GDM1 (cell line): ENCODE results near the gene VCP.

ENCODE experiments used
- DNase-seq: peaks from one replicate; lab custom pipeline; 2025; lab: John Stamatoyannopoulos, UW

The VCP gene

DNA sequence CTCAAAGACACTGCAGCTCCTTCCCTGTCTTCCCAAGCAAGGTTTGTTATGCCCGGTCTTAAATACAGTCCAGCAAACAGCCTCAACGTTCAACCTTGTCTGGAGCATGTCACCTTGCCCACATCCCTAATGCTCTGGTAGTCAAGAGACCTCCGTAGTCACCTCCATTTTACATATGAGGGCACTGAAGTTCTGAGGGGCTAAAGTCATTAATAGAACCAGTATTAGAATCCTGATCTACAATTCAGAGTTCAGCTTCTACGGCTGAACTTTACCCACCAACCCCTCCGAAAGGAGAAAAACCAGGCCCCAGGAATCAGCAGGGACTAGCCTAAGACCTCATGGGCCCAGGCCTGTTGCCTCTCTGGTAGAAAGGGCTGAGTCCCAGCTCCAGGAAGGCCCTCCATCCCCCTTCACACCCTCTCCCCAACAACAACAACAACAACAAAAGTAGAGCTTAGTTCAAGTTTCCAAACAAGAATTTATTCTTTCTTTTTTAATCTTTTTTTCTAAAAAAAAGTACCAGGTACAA is 31.3 kb upstream of the VCP start:
- DNase-seq, result no peak

DNA sequence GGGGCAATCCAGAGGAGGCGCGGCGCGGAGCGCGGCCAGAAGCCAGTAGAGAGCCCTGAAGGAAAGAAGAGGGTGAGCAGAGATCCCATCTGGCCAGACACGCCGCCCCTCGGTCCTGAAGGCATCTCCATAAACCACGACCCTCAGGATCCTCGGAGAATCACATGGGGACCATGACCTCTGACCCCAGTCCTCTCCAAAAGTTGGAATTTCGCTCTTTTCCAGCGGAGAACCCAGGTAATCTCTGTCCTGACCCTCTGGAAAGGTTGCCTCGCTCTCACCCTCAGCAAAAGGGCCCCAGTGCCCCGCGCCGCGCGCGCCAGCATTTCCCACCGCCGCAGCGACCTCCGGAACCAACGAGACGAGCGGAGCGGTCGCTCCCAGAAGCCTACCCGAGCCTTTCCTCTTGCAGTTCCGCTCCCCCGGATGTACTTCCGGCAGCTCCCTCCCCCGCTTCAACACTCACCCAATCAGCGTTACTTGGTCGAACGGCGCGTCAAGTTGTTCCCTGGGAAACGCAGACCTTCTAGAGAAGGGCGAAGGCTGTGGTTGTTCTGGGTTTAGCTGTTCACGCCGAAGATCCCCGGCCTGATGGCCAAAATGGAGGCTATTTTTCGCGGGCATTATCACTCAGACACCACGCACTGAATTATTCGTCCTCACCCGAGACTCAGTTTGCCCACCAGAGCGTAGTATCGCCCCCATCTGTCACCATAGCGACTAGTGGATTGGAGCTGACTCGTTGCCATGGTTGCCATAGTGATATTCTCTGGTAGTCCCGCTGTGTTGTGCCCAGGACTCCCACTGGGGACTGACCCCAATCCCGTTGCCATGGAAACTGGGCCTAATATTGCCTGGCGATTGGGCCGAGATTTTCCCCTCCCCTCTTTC is 30.6 kb upstream of the VCP start, which contains the start of gene STOML2:
Gene STOML2, minus strand, starts transcription at position 363 of the 891 bp plus-strand sequence. Its CDS starts 37 bp downstream, at position 326.
- peak; percentile 92 for DNase-seq

DNA sequence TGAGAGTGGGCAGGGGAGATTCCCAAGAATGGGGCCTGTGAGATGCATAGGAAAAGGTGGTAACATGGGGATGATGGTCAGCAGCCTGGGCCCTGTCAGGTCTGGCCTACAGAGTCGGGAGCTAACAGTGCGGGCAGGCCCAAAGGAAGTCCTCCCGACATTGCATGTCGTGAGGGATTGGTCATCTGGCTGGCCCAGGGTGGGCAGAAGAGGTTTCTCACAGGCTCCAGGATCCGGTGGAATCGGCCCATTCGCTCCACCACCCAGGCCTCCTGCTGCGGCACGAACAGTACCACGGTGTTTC is 30.0 kb upstream of the VCP start:
- DNase-seq, result no peak

DNA sequence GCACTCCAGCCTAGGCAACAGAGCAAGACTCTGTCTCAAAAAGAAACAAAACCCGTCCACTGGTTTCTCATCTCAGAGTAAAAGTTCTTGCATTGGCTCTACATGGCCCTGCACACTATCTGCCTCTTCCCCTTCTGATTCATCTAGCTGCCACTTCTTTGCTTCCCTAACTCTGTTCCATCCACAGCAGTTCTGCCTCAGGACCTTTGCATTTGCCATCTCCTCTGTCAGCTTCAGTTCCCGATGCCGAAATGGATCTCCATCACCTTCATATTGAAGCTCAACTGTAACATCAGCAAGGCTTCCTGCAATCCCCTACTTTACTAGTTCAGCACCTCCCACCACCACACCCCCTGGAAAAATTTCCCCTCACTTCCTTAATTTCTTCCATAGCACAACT is 25.1 kb upstream of the VCP start:
- no peak for DNase-seq

DNA sequence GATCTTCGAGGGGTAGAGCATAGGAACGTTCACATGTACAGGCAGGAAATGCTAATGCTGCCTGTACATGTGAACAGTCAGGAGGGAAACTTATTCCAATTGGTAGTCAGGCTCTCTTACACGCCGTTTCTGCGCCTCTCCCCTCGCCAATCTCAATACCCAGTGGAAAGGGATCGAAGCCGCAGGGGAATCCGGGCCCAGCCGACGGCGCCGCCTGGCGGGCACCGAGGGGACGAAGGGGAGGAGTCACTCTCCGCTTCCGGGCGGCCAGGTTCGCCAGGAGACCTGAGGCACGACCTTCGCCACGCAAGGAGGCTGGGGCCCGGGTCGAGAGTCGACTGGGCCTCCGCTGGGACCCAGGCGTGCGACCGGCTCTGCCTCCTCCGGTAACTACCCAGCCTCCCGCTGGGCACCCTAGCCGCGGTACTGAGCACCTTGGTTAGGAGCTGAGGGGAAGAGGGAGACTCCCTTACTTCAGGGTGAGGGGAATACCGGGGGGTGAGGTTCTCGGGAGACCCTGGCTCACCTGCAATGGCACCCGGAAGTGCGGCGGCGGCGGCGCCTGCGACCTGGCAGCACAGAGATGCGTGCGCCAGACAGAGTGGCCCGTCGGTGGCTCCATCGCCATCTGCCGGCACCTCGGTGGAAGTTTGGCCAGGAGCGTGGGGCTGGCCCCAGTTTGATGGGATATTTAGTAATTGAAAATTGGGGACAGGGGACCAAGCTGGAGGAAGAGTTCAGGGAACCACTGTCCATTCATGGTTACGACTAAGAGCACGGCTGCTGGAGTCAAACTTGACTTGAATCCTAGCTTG is 23.8 kb upstream of the VCP start, which contains the start of gene PIGO:
Gene PIGO, minus strand, starts transcription at position 557 of the 815 bp plus-strand sequence. CDS start 1,026 bp downstream, outside the sequence.
- DNase-seq, result peak; percentile 80

DNA sequence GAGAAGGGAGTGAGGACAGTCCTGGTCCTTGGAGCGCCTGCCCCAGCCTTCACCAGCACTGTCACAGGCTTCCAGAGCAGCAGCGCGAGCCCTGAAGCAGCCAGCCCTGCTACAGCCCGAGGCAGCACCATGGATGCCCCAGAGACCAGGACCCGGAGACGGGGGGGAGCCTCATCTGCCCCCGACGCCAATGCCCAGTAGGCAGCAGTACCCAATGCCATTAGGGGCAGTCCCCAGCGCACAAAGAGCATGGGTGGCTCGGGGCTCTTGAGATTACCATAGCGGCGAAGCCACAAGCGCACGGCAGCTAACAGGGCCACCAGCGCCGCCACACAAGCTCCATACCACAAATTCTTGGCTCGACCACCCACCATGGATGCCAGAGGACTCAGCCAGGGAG is 19.1 kb upstream of the VCP start:
- DNase-seq, result no peak

DNA sequence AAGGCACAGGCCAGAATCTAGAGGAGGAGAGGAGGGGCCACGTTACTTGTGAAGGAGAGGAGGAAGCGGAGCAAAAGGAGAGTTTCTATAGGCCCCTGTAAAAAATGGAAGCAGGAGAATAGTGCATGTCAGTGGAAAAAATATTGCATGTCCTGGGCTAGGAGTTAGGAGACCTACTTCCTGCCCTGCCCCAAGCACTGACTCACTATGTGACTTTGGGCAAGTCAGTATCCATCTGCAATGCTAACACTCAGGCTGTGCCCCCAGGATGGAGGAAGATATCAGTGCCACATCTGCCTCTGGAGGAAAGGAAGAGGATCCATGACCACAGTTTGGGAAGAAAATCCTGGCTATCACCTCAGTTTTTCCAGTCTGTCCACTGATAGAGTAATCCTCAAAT is 17.0 kb upstream of the VCP start:
- DNase-seq, result no peak

DNA sequence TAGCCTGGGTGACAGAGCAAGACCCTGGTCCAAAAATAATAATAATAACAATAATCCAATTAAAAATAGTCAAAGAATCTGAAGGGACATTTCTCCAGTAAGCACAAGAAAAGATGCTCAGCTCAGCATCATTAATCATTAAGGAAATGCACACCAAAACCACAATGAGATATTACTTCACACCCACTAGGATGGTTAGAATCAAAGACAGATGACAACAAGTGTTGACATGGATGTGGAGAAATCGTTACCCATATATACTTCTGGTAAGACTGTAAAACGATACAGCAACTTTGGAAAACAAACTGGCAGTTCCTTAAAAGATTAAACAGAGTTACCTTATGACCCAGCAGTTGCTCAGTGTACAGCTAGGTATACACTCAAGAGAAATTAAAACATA is 12.7 kb upstream of the VCP start:
- no peak for DNase-seq

DNA sequence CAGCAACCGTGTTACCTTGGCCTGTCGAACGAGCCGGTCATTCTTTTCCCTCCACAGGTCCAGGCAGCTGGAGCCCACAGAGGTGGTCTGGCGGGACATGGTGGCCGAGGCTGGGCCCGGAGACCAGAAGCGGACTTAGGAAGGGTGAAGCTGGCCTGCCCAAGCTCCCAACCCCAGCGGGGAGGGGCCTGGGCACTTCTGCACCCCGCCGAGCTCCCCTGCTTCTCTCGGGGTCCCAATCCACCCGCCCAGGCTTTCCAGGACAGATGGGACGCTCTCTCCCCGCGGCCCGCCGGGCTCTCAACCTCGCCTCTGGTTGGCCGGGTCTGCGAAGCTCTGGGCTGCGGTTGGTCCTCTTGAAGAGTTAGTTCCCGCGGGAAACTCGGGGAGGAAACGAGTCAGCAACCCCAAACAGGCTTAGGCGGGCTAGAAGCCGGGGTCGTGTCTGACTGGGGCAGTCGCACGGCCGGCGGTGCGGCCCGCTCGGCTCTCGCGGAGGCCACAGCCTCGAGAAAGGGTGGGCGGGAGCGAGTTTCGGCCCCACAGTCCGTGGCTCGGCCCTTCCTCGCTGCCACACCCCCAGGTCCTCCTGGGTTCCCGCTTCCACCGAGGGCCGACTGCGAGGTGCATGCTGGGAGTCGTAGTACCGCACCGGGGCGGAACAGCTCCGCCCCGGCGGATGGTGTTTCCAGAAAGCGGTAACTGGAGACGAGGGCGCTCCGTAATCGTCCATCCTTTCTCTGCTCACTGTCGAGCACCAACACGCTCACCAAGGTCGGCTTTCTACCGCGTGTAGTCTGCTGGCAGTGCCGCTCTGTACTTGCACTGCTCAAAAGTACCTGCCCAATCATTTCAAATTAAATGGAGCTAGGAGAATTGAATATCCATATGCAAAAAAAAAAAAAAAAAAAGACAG is 7.3 kb upstream of the VCP start, which contains the start of gene FANCG:
Gene FANCG, minus strand, starts transcription at position 517 of the 916 bp plus-strand sequence. Its CDS starts 418 bp downstream, at position 99.
- DNase-seq, result peak; percentile 89

DNA sequence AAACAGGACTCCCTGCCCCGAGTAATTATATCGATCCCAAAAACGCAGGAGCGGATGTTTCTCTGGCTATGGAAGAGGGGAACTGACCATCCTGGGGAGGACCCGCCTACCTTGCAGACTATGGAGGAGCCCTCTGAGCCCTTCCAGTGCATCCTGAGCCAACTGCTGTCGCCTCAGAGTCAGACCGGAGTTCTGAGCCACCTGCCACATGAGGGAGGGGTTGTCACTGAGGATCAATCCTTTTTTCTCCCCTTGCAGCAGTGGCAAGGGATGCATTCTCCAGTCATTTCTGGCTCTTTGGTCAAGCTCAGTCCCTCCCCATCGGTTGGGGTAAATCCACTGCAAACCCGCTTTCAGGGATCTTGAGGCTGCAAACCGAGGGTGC is 6.6 kb upstream of the VCP start:
- DNase-seq, result peak; percentile 1

DNA sequence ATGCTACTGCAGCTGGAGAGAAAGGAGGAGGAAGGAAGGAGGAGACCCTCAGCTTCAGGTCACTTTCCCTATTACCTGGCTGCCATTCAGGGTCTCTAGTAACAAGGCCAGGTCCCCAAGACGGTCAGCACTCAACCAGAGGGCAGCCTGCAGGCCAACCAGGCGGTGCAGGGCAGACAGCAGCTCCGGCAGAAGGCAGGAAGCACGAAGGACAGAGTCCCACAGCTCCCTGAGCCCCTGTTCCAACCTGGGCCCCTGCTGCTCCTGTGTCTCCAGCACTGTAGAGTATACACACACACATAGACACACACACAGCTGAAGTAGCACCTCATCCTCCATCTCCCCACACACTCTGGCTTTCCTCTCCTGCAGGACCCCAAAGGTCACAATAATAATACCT is 5.6 kb upstream of the VCP start:
- DNase-seq, result no peak

DNA sequence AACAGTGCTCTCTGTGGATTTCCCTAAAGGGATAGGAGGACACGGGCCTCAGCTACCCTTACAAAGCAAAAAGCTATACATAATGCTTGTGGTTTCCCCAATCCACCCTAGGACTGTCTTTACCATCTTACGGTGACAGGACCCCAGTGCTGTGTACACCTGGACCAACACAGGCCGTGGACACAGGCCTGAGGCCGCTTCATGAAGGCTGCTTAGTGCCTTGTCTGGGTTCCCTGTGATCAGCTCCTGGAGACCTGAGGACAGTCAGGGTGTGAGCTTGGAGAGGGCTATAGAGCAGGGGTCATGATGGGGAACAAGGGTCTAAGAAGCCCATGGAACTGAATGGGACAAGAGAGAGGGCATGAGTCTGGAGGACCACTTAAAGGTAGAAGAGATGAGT is 4.4 kb upstream of the VCP start:
- no peak for DNase-seq

DNA sequence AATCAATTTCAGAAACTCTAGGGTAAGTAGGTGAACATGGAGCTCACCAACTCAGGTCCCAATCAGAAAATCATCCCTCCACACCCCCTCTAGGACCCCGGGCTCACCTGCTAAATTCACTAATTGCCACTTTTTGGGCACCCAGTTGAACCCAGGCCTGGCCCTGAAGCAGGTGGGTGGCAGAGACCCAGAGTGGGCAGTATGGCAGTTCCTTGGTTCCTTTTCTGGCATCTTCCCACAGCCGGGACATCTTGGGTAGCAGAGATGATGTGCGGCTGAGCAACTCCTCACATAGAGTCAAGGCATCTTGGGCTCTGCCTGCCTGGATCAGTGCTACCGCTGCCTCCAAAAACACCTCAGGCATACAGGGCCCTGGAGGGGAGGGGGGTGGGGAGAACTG is 2.9 kb upstream of the VCP start:
- no peak for DNase-seq

DNA sequence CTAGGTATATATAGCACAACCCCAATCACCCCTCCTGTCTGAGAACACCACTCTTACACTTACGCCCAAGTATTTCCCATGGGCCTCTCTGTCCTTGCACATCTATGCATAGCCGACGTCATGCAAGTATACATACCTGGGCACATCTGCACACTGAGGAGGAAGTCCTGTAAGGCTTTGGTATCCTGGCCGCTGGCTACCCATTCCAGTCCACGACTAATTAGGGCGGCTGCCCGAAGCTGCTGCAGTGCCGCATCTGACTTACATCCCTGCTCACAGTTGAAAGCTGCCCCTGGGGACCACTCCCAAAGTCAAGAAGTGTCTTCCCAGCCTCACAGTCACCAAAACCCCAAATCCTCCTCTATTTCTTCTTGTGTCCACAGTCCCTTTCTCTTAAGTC is 2.4 kb upstream of the VCP start:
- DNase-seq, result no peak

DNA sequence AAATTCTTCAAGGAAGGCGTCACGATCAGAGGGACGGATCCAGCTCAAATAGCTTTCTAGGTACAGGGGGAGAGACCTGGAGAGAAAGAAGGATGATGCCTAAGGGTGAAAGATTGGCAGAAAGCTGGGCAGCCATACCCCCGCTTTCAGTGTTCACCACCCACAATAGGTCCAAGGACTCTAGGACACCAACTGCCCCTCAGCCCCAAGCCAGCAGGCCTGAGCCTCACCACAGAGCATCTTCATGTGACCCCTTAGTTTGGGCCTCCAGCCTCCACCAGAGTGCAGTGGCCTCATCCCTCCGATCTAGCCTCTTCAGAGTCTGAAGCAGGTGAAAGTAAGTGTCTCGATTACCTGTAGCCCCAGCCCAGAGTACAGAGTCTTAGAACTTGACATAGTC is 1.7 kb upstream of the VCP start:
- DNase-seq, result no peak

DNA sequence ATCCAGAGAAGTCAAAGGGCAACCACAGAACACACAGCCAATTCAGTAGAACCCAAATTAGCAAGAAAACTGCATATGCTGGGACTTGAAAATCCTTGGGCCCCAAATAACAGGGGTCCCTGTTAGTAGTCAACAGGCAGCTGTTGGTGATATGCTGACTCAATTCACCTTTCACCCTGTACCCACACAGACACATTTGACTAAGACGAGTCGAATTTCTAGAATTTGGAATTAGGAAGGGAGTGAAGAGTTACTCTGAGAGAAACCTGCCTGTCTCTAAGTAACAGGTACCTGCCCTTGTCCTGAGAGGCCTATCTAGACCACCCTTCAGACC is 821 bp upstream of the VCP start:
- no peak for DNase-seq

DNA sequence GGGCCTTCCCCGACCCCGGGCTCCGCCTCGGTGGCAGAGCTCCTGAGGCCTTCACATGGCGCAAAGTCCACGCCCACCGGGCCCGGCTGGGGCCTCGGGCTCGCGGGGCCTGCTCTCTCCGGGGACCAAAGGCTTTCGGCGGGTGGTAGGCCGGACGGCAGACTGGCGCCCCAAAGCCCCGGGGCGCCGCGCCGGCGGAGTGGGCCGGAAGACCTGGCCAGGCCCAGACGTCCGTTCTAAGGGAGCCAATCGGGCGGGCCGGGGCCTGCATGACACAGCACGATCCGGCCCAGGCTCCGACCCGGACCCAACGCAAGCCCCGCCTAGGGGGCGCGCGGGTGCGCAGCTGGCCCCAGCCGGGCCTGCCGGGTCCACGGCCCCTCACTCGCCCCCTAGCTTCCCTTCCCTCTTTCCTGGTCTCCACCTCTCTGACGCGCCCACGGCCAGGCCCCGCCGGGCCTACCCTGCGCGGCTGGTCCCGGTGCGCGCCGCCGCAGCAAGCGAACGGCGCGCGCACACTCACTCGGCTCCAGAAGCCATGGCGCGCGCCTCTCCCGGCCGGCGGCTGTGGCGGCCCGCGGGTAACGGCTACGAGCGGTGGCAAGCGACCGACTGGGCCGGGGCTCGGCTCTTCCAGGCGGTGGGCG is 488 bp downstream of the VCP start:
- DNase-seq, result peak; percentile 79

DNA sequence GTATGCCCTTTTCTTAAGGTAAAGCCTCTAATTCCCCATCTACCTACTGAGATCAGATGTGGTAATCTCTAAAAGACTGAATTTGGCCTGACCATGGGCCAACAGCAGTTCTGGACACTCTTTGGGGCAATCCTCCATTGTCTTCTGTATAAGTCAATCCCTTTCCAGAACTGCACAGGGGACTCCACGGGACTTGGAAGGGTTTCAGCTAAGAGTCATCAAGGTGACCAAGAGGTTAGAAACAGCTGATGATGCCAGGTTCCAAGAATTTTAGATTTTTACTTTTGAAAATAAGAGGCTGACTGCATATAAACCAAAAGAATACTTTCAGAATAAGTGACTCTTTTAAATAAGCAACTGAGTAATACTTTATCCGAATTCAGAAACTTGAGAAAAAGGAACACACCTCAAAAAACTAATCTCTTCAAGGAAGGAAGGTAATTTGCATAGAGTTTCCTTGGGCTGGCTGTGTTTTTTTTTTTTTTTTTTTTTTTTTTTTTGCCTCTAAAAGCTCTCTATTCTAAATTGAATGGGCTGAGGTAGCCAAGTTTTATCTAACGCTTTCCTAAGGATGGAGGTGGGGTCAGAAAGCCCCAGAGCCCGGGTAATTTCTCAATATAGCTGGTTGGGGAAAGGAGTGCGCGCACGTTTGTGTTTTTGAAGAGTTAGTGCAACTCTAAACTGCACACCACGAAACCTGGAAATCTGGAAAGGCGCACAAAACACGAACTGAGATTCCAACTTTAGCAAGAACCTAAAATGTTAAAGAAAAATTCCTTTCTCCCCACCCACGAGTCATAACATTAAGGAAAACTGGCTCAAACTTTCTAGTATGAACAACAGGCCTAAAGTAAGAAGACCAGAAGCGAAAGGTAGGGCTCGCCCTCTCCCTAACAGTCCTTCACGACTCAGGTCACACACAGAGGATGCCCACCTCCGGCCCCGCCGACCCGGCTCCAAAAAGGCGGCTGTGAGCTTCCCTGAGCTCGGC is 1.3 kb downstream of the VCP start:
- DNase-seq, result no peak

DNA sequence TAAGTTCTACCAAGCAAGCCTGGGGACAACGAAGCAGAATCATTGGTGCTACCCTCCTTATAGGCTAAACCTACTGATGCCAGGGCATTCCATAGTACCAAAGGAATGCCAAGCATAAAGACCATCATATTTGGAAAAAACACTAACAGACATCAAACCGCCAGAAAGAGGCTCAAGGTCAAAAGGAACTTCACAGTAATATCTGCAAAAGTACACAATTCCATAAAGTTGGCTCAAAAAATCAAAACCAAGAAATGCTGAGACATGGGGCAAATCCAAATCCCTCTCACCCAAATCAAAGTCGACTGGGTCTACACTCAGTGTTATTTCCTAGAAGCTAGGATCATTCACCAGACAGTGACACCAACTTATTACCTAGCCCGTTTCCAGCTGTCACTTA is 3.4 kb downstream of the VCP start:
- DNase-seq, result no peak

DNA sequence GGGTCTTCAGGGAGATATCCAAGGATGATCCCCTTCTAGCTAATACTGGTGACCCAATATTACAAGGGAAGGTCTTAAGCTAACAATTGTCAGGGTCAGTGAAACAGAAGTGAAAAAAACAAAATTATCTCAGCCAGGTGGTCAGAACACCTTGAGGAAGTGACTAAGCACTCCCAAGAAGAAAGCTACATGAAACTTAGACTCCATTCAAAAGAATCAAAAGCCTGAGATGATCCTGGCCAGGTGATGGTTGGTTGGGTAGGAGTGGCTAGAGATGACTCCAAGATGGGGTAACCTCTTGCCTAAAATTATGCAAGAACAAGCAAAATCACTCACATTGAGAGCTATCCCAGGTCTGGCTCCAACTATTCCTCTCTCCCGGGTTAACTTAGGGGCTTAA is 5.4 kb downstream of the VCP start:
- DNase-seq, result no peak
